HG03571 (cell line): Measurements from ENCODE around the gene IGFL2.
"Not testable (repeated sequence)": the region's sequence is repeated elsewhere in the genome, so short reads cannot be mapped to it uniquely, and the experiment has no call there.

Experiments
- ATAC-seq: cut with Tn5 transposase; IDR thresholded peaks from one replicate; pipeline ENCODE4 v1.9.1; 2021; ENCODE audit not compliant: unreplicated experiment

IGFL2 gene

GRCh38 chr19:46147791-46148288, at the start of gene IGFL2:
Gene IGFL2 (plus strand): TSS chr19:46148238. CDS start chr19:46148279, 41 bp downstream.
- no peak for ATAC-seq

- ATAC-seq: no peak
These were observed 47.7 kb upstream of the IGFL2 start for GRCh38 chr19:46100344-46100743.

- no peak for ATAC-seq
These were observed 46.7 kb upstream of the IGFL2 start for GRCh38 chr19:46101293-46101692.

GRCh38 chr19:46102333-46102732, 45.7 kb upstream of the IGFL2 start:
- not testable (repeated sequence) for ATAC-seq

GRCh38 chr19:46107371-46107770, 40.7 kb upstream of the IGFL2 start:
- no peak for ATAC-seq

GRCh38 chr19:46109876-46110275, 38.2 kb upstream of the IGFL2 start:
- ATAC-seq: no peak

GRCh38 chr19:46111376-46111775, 36.7 kb upstream of the IGFL2 start:
- ATAC-seq: no peak

- no peak for ATAC-seq
These were observed 35.5 kb upstream of the IGFL2 start for GRCh38 chr19:46112527-46112926.

- no peak for ATAC-seq
These were observed 34.3 kb upstream of the IGFL2 start for GRCh38 chr19:46113726-46114125.

GRCh38 chr19:46115396-46116106, 32.5 kb upstream of the IGFL2 start:
- no peak for ATAC-seq

GRCh38 chr19:46116121-46116520, 31.9 kb upstream of the IGFL2 start:
- ATAC-seq: no peak

GRCh38 chr19:46118136-46118535, 29.9 kb upstream of the IGFL2 start:
- ATAC-seq: no peak

GRCh38 chr19:46124638-46125115, 23.4 kb upstream of the IGFL2 start, which contains the start of gene IGFL3:
Gene IGFL3 (minus strand): TSS chr19:46124688. CDS start chr19:46124649, 39 bp downstream.
- ATAC-seq: no peak

- no peak for ATAC-seq
These were observed 22.6 kb upstream of the IGFL2 start for GRCh38 chr19:46125447-46125846.

- ATAC-seq: no peak
These were observed 21.9 kb upstream of the IGFL2 start for GRCh38 chr19:46126086-46126580.

- ATAC-seq: no peak
These were observed 16.4 kb upstream of the IGFL2 start for GRCh38 chr19:46131485-46132143.

- no peak for ATAC-seq
These were observed 15.4 kb upstream of the IGFL2 start for GRCh38 chr19:46132508-46133100.

- ATAC-seq: no peak
These were observed 14.9 kb upstream of the IGFL2 start for GRCh38 chr19:46133101-46133627.

- no peak for ATAC-seq
These were observed 14.2 kb upstream of the IGFL2 start for GRCh38 chr19:46133777-46134241.

GRCh38 chr19:46134527-46134926, 13.5 kb upstream of the IGFL2 start:
- ATAC-seq: no peak

- no peak for ATAC-seq
These were observed 10.0 kb upstream of the IGFL2 start for GRCh38 chr19:46137915-46138473.
